Osteocyte (in vitro differentiated cells): ENCODE measurements around the gene EFNA3. TPM values are rescaled to one million over a fixed set of nuclear protein-coding genes. Genes with fewer than 3 reads are reported as not detected.

Source experiments
- DNase-seq: peaks from one replicate; pipeline ENCODE4 v3.0.0; 2021; ENCODE audit warnings: mixed read lengths; ENCODE audit not compliant: unreplicated experiment; ENCODE audit errors: extremely low spot score
- H3K27ac Mint-ChIP-seq: one replicate; pipeline ENCODE4 v1.8.0; 2021; ENCODE audit warnings: mild to moderate bottlenecking, mixed read lengths; ENCODE audit not compliant: unreplicated experiment
- H3K27me3 Mint-ChIP-seq: one replicate; pipeline ENCODE4 v1.8.0; 2021; ENCODE audit warnings: mixed read lengths; ENCODE audit not compliant: unreplicated experiment
- H3K36me3 Mint-ChIP-seq: one replicate; pipeline ENCODE4 v1.8.0; 2021; ENCODE audit warnings: mixed read lengths; ENCODE audit not compliant: unreplicated experiment
- H3K4me1 Mint-ChIP-seq: one replicate; pipeline ENCODE4 v1.8.0; 2021; ENCODE audit warnings: mixed read lengths; ENCODE audit not compliant: unreplicated experiment
- H3K4me3 Mint-ChIP-seq: one replicate; pipeline ENCODE4 v1.8.0; 2021; ENCODE audit warnings: mild to moderate bottlenecking, moderate library complexity, mixed read lengths; ENCODE audit not compliant: unreplicated experiment
- H3K9me3 Mint-ChIP-seq: one replicate; pipeline ENCODE4 v1.8.0; 2021; ENCODE audit warnings: mixed read lengths; ENCODE audit not compliant: unreplicated experiment
- total RNA-seq: library from RNA; stranded (reverse); gene quantifications from 2 replicates; pipeline ENCODE4 v1.2.1, GENCODE V29; 2021
- TF ChIP-seq, protein P1 (sequence below): fragments of 200-600 bp; sonication (generic); IDR thresholded peaks from 2 replicates; pipeline ENCODE4 v1.5.0; 2021; ENCODE audit warnings: antibody characterized with exemption, mild to moderate bottlenecking, moderate library complexity

Gene EFNA3
- total RNA-seq, 1 donor from 2014 or later = 2.9 TPM

DNA sequence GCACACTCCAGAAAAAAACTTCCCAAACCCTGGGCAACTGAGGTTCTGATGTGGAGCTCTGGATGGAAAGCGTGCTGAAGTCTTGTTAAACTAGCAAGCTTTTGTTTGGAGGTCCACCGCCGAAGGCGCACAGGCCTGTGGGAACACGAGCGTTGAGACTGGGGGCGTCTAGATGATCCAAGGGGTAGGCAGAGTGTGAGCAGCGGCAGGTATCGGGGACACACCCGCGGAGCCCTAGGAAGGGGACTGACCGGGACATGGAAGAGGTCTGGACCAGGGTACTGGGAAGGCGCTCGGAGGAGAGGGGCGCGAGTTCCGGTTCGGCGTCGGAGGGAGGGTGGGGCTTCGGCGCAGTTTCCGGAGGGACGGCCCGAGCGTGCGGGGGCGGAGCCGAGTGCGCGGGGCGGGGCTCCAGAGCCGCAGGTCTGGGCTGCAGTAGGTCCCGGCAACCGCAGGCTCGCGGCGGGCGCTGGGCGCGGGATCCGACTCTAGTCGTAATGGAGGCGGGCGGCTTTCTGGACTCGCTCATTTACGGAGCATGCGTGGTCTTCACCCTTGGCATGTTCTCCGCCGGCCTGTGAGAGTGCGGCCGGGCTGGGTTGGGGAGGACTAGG is 56.9 kb downstream of the EFNA3 start, which contains the start of gene SLC50A1:
TSS of gene SLC50A1 (plus strand) at position 438 of the 614 bp plus-strand sequence. CDS start at position 498, 60 bp downstream.
- Mint-ChIP-seq H3K4me1 (peaks cover 58% of the 10 kb centered on the region), H3K9me3 (no peaks in the 10 kb centered on the region), H3K27ac (peak within 1 kb of the TSS; percentile 99), H3K4me3 (peak within 1 kb of the TSS; percentile 95), H3K36me3 (peaks cover 16% of the 10 kb centered on the region), H3K27me3 (no peaks in the 10 kb centered on the region)
- peak; percentile 98 for DNase-seq
- TF ChIP-seq, protein P1, sequence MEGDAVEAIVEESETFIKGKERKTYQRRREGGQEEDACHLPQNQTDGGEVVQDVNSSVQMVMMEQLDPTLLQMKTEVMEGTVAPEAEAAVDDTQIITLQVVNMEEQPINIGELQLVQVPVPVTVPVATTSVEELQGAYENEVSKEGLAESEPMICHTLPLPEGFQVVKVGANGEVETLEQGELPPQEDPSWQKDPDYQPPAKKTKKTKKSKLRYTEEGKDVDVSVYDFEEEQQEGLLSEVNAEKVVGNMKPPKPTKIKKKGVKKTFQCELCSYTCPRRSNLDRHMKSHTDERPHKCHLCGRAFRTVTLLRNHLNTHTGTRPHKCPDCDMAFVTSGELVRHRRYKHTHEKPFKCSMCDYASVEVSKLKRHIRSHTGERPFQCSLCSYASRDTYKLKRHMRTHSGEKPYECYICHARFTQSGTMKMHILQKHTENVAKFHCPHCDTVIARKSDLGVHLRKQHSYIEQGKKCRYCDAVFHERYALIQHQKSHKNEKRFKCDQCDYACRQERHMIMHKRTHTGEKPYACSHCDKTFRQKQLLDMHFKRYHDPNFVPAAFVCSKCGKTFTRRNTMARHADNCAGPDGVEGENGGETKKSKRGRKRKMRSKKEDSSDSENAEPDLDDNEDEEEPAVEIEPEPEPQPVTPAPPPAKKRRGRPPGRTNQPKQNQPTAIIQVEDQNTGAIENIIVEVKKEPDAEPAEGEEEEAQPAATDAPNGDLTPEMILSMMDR = peak; percentile 17

- no peak for DNase-seq
- H3K36me3 Mint-ChIP-seq = peaks cover 13% of the 10 kb centered on the region
- no peaks in the 10 kb centered on the region for H3K9me3 Mint-ChIP-seq
- TF ChIP-seq, protein P1 = no peak
- H3K4me3 Mint-ChIP-seq = peak overlapping the region; percentile 95
- peak overlapping the region; percentile 99 for H3K27ac Mint-ChIP-seq
- peaks cover 7% of the 10 kb centered on the region for H3K27me3 Mint-ChIP-seq
- H3K4me1 Mint-ChIP-seq = peaks cover 55% of the 10 kb centered on the region
Measured at GRCh38 chr1:155136748-155137147, 58.1 kb downstream of the EFNA3 start.

Other genes starting within 250 kb of the EFNA3 start
- gene KCNN3, start 208.6 kb upstream of the EFNA3 start, total RNA-seq = 0.16 and 0.29 TPM in 2 replicates
- 29.5 and 34.5 TPM in 2 replicates for gene PMVK, start 142.1 kb upstream of the EFNA3 start, total RNA-seq
- gene PBXIP1, start 122.7 kb upstream of the EFNA3 start, total RNA-seq = 90.1 and 92.6 TPM in 2 replicates
- gene PYGO2, start 117.1 kb upstream of the EFNA3 start, total RNA-seq = 29.2 and 30.4 TPM in 2 replicates
- 219 and 239 TPM in 2 replicates for gene SHC1, start 108.1 kb upstream of the EFNA3 start, total RNA-seq
- 38.5 and 39.6 TPM in 2 replicates for gene CKS1B, start 104.2 kb upstream of the EFNA3 start, total RNA-seq
- gene FLAD1, start 95.5 kb upstream of the EFNA3 start, total RNA-seq = 30.2 and 31.2 TPM in 2 replicates
- gene LENEP, start 85.3 kb upstream of the EFNA3 start, total RNA-seq = not detected in 2 replicates
- gene ZBTB7B, start 76.0 kb upstream of the EFNA3 start, total RNA-seq = 34.4 and 37.8 TPM in 2 replicates
- gene DCST2, start 45.1 kb upstream of the EFNA3 start, total RNA-seq = 0.75 and 1.0 TPM in 2 replicates
- gene DCST1, start 45.0 kb upstream of the EFNA3 start, total RNA-seq = not detected in 2 replicates
- 88.4 and 89.4 TPM in 2 replicates for gene ADAM15, start 27.5 kb upstream of the EFNA3 start, total RNA-seq
- 10.1 and 12.4 TPM in 2 replicates for gene EFNA4, start 15.1 kb upstream of the EFNA3 start, total RNA-seq
- gene EFNA1, start 49.0 kb downstream of the EFNA3 start, total RNA-seq = 29.3 and 31.3 TPM in 2 replicates
- gene SLC50A1, start 57.0 kb downstream of the EFNA3 start, total RNA-seq = 26.5 and 26.6 TPM in 2 replicates
- 61.3 and 64.4 TPM in 2 replicates for gene DPM3, start 61.7 kb downstream of the EFNA3 start, total RNA-seq
- gene KRTCAP2, start 94.5 kb downstream of the EFNA3 start, total RNA-seq = 190 and 201 TPM in 2 replicates
- gene TRIM46, start 95.0 kb downstream of the EFNA3 start, total RNA-seq = 6.1 and 7.7 TPM in 2 replicates
- 55.4 and 57.2 TPM in 2 replicates for gene THBS3, start 129.1 kb downstream of the EFNA3 start, total RNA-seq
- 31.9 and 33.2 TPM in 2 replicates for gene MTX1, start 129.9 kb downstream of the EFNA3 start, total RNA-seq
- gene ENTREP3, start 176.6 kb downstream of the EFNA3 start, total RNA-seq = 36.6 and 37.6 TPM in 2 replicates
- gene SCAMP3, start 183.5 kb downstream of the EFNA3 start, total RNA-seq = 73.7 and 74.6 TPM in 2 replicates
- 53.7 and 63.5 TPM in 2 replicates for gene CLK2, start 194.7 kb downstream of the EFNA3 start, total RNA-seq
- 3.7 and 4.1 TPM in 2 replicates for gene HCN3, start 198.6 kb downstream of the EFNA3 start, total RNA-seq
- gene PKLR, start 222.6 kb downstream of the EFNA3 start, total RNA-seq = not detected in 2 replicates
- 119 and 127 TPM in 2 replicates for gene FDPS, start 230.0 kb downstream of the EFNA3 start, total RNA-seq
- 34.4 and 35.4 TPM in 2 replicates for gene RUSC1, start 242.1 kb downstream of the EFNA3 start, total RNA-seq